Nephron progenitor cell (in vitro differentiated cells): Measurements from ENCODE around the gene C16orf96.

Experiments
- DNase-seq: peaks from one replicate; pipeline ENCODE4 v3.0.0; 2021
- H3K27ac Mint-ChIP-seq: 2 replicates; pipeline ENCODE4 v1.8.0; 2021; ENCODE audit warnings: mild to moderate bottlenecking, moderate library complexity, mixed read lengths
- H3K27me3 Mint-ChIP-seq: 2 replicates; pipeline ENCODE4 v1.8.0; 2021; ENCODE audit warnings: mild to moderate bottlenecking, low read depth, mixed read lengths; ENCODE audit not compliant: poor library complexity
- H3K36me3 Mint-ChIP-seq: 2 replicates; pipeline ENCODE4 v1.8.0; 2021; ENCODE audit warnings: low read depth, mixed read lengths
- H3K4me1 Mint-ChIP-seq: 2 replicates; pipeline ENCODE4 v1.8.0; 2021; ENCODE audit warnings: mixed read lengths
- H3K4me3 Mint-ChIP-seq: 2 replicates; pipeline ENCODE4 v1.8.0; 2021; ENCODE audit warnings: mild to moderate bottlenecking, moderate library complexity, mixed read lengths
- H3K9me3 Mint-ChIP-seq: 2 replicates; pipeline ENCODE4 v1.8.0; 2021; ENCODE audit warnings: mild to moderate bottlenecking, moderate library complexity, mixed read lengths
- TF ChIP-seq, protein P1 (sequence below): fragments of 200-600 bp; sonication (generic); IDR thresholded peaks from 2 replicates; pipeline ENCODE4 v1.5.0; 2021; ENCODE audit warnings: antibody characterized with exemption

The C16orf96 gene

DNA sequence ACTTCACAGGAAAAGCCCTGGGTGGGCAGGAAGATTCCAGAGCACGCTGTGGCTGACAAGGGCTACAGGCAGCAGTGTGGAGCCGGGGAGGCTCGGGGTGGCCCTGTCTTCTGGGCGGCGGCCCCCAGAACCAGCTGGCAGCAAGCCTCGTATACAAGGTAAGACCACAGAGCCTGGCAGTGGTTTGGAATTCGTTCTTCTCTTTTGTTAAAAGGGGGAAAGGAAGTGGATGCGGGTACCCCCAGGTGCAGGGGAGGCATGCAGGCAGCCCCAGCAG, 52.5 kb downstream of the C16orf96 start:
- Mint-ChIP-seq H3K36me3 (no peaks in the 10 kb centered on the region), H3K27ac (no peak overlapping the region), H3K9me3 (no peaks in the 10 kb centered on the region), H3K4me3 (no peak overlapping the region), H3K27me3 (no peaks in the 10 kb centered on the region), H3K4me1 (peaks cover 15% of the 10 kb centered on the region)
- DNase-seq: no peak
- TF ChIP-seq, protein P1, sequence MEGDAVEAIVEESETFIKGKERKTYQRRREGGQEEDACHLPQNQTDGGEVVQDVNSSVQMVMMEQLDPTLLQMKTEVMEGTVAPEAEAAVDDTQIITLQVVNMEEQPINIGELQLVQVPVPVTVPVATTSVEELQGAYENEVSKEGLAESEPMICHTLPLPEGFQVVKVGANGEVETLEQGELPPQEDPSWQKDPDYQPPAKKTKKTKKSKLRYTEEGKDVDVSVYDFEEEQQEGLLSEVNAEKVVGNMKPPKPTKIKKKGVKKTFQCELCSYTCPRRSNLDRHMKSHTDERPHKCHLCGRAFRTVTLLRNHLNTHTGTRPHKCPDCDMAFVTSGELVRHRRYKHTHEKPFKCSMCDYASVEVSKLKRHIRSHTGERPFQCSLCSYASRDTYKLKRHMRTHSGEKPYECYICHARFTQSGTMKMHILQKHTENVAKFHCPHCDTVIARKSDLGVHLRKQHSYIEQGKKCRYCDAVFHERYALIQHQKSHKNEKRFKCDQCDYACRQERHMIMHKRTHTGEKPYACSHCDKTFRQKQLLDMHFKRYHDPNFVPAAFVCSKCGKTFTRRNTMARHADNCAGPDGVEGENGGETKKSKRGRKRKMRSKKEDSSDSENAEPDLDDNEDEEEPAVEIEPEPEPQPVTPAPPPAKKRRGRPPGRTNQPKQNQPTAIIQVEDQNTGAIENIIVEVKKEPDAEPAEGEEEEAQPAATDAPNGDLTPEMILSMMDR: no peak

GRCh38 chr16:4609200-4610010, 53.3 kb downstream of the C16orf96 start:
- H3K9me3 Mint-ChIP-seq: no peaks in the 10 kb centered on the region
- H3K4me1 Mint-ChIP-seq: peaks cover 15% of the 10 kb centered on the region
- no peak overlapping the region for H3K27ac Mint-ChIP-seq
- TF ChIP-seq, protein P1: no peak
- no peak for DNase-seq
- H3K36me3 Mint-ChIP-seq: no peaks in the 10 kb centered on the region
- no peak overlapping the region for H3K4me3 Mint-ChIP-seq
- no peaks in the 10 kb centered on the region for H3K27me3 Mint-ChIP-seq

DNA sequence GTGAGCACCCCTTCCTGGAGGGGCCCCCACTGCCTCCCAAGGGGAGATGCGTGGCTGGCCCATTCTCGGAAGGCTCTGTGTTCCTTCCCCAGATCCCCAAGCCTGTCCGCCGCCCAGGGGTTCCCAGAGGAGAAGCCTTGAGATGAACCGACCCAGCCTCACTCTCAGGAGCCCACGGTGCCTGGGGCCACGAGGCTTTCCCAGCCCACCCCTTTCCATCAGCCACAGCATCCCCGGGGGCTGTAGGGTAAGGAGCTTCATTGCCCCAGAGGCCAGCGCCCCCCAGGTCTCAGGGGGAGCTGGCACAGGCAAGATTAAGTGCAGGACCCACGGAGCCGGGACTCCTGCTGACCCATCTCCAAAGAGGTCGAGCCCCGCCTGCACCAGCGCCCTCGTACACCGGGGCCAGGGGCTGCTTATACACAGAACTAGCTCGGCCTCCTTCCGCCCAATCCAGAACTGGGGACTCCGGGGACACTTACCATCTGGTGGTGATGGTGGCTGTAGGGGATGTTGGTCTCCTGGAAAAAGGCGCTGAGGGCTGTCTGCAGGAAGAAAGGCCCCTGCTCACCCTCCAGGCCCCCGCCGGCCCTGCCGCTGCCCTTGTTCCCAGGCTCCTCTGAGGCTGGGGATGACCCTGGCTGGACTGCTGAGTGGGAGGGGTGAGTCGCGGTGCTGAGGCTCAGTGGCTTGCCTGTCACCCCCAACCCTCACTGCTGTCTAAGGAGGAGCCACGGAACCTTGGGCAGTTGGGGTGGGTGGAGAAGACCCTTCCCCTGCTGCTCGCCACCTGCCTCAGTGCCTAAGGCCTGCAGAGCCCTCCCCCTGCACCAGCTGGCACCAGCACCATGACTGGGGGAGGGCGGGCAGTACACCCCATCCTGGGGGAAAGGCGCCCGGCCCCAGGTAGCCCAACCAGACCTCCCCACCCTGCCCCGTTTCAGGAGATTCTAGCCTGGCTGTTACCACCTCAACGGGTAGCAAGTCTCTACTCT, 54.2 kb downstream of the C16orf96 start:
- Mint-ChIP-seq H3K4me1 (peaks cover 15% of the 10 kb centered on the region), H3K27me3 (no peaks in the 10 kb centered on the region), H3K9me3 (no peaks in the 10 kb centered on the region), H3K27ac (no peak overlapping the region), H3K4me3 (no peak overlapping the region), H3K36me3 (no peaks in the 10 kb centered on the region)
- TF ChIP-seq, protein P1: no peak
- DNase-seq: no peak

DNA sequence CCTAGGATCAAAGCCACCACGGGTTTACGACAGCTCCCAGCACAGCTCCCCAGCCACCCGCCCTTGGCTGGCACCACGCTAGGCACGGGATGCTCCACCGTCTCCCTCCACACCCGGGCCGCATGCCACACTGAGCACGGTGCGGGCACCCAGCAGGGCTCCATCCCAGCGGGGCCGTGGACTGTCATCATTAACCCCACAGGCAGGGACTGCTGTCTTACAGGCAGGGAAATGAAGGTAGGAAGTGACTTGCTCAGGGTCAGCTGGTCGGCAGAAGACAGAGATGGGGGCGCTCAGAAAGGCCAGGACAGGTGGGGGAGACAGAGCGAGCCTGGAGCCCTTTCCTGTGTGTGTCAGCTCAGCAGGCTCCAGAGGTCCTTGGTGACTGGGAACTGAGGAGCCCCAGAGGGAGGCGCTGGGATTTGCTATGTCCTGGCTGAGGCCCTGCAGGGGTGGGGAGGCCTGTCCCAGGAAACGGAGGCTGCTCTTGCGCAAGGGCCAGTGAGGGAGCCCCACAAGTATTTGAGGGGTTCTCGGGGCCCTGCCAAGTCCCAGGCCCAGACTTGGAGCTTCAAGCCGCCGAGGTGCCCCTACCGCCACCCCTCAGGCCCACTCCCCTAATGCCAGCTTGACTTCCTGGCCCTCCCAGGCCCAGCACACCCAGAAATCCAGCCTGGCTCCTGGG, 55.3 kb downstream of the C16orf96 start:
- Mint-ChIP-seq H3K4me1 (peaks cover 23% of the 10 kb centered on the region), H3K27me3 (no peaks in the 10 kb centered on the region), H3K4me3 (no peak overlapping the region), H3K9me3 (no peaks in the 10 kb centered on the region), H3K27ac (no peak overlapping the region), H3K36me3 (no peaks in the 10 kb centered on the region)
- DNase-seq: no peak
- TF ChIP-seq, protein P1: no peak

- no peaks in the 10 kb centered on the region for H3K27me3 Mint-ChIP-seq
- H3K4me3 Mint-ChIP-seq: no peak overlapping the region
- H3K36me3 Mint-ChIP-seq: no peaks in the 10 kb centered on the region
- no peak for DNase-seq
- H3K4me1 Mint-ChIP-seq: peaks cover 33% of the 10 kb centered on the region
- no peaks in the 10 kb centered on the region for H3K9me3 Mint-ChIP-seq
- TF ChIP-seq, protein P1: no peak
- no peak overlapping the region for H3K27ac Mint-ChIP-seq
These were observed 56.4 kb downstream of the C16orf96 start for GRCh38 chr16:4612474-4612931.
